ENCODE measurements around the gene BAD. TPM values are rescaled to one million over a fixed set of nuclear protein-coding genes. Genes with fewer than 3 reads are reported as not detected.
"Not testable (repeated sequence)": the region's sequence is repeated elsewhere in the genome, so short reads cannot be mapped to it uniquely, and the experiment has no call there.

Gene BAD
- total RNA-seq, 1 donor from 2014 or later, result 73.6 TPM

- Mint-ChIP-seq H3K27ac (ENCODE audit: unreplicated experiment) (no peak overlapping the region), H3K36me3 (ENCODE audit: unreplicated experiment) (peaks cover 4% of the 10 kb centered on the region)
Measured at GRCh38 chr11:64314805-64315561, 30.5 kb upstream of the BAD start.

GRCh38 chr11:64314146-64314804 lies 29.8 kb upstream of the BAD start:
- Mint-ChIP-seq H3K4me1 (ENCODE audit: unreplicated experiment) (peaks cover 18% of the 10 kb centered on the region), H3K27me3 (ENCODE audit: unreplicated experiment) (no peaks in the 10 kb centered on the region), H3K27ac (ENCODE audit: unreplicated experiment) (no peak overlapping the region), H3K36me3 (ENCODE audit: unreplicated experiment) (peaks cover 4% of the 10 kb centered on the region), H3K9me3 (ENCODE audit: unreplicated experiment) (no peaks in the 10 kb centered on the region), H3K4me3 (ENCODE audit: unreplicated experiment) (no peak overlapping the region)
- DNase-seq (ENCODE audit: extremely low spot score, unreplicated experiment), result no peak
- TF ChIP-seq CTCF (IDR thresholded peaks at IDR 0.05), result no peak

More at GRCh38 chr11:64314805-64315561, 30.5 kb upstream of the BAD start:
- H3K4me1 Mint-ChIP-seq (ENCODE audit: unreplicated experiment), result peaks cover 25% of the 10 kb centered on the region
- H3K27me3 Mint-ChIP-seq (ENCODE audit: unreplicated experiment), result no peaks in the 10 kb centered on the region
- peak overlapping the region; percentile 26 for H3K4me3 Mint-ChIP-seq (ENCODE audit: unreplicated experiment)
- no peak for TF ChIP-seq CTCF (IDR thresholded peaks at IDR 0.05)
- no peaks in the 10 kb centered on the region for H3K9me3 Mint-ChIP-seq (ENCODE audit: unreplicated experiment)
- DNase-seq (ENCODE audit: extremely low spot score, unreplicated experiment), result no peak

GRCh38 chr11:64313491-64314145 lies 29.2 kb upstream of the BAD start:
- TF ChIP-seq CTCF (IDR thresholded peaks at IDR 0.05), result no peak
- Mint-ChIP-seq H3K36me3 (ENCODE audit: unreplicated experiment) (peaks cover 4% of the 10 kb centered on the region), H3K9me3 (ENCODE audit: unreplicated experiment) (no peaks in the 10 kb centered on the region), H3K4me3 (ENCODE audit: unreplicated experiment) (no peak overlapping the region), H3K27ac (ENCODE audit: unreplicated experiment) (peak overlapping the region; percentile 37), H3K4me1 (ENCODE audit: unreplicated experiment) (peaks cover 13% of the 10 kb centered on the region), H3K27me3 (ENCODE audit: unreplicated experiment) (no peaks in the 10 kb centered on the region)
- no peak for DNase-seq (ENCODE audit: extremely low spot score, unreplicated experiment)

GRCh38 chr11:64312947-64313346 lies 28.5 kb upstream of the BAD start:
- H3K4me3 Mint-ChIP-seq (ENCODE audit: unreplicated experiment), result no peak overlapping the region
- H3K36me3 Mint-ChIP-seq (ENCODE audit: unreplicated experiment), result peaks cover 4% of the 10 kb centered on the region
- H3K9me3 Mint-ChIP-seq (ENCODE audit: unreplicated experiment), result no peaks in the 10 kb centered on the region
- peak overlapping the region; percentile 57 for H3K27ac Mint-ChIP-seq (ENCODE audit: unreplicated experiment)
- no peak for TF ChIP-seq CTCF (IDR thresholded peaks at IDR 0.05)
- no peak for DNase-seq (ENCODE audit: extremely low spot score, unreplicated experiment)
- peaks cover 13% of the 10 kb centered on the region for H3K4me1 Mint-ChIP-seq (ENCODE audit: unreplicated experiment)
- H3K27me3 Mint-ChIP-seq (ENCODE audit: unreplicated experiment), result no peaks in the 10 kb centered on the region

- not testable (repeated sequence) for DNase-seq (ENCODE audit: extremely low spot score, unreplicated experiment); H3K4me3 Mint-ChIP-seq (ENCODE audit: unreplicated experiment); H3K36me3 Mint-ChIP-seq (ENCODE audit: unreplicated experiment); H3K9me3 Mint-ChIP-seq (ENCODE audit: unreplicated experiment); H3K27ac Mint-ChIP-seq (ENCODE audit: unreplicated experiment); H3K27me3 Mint-ChIP-seq (ENCODE audit: unreplicated experiment)
- peaks cover 18% of the 10 kb centered on the region for H3K4me1 Mint-ChIP-seq (ENCODE audit: unreplicated experiment)
Measured at GRCh38 chr11:64307795-64308194, 23.3 kb upstream of the BAD start.

Data from osteocyte (in vitro differentiated cells).